NCI-H748 (cell line): Measurements from ENCODE around the gene STAM2.
"Not testable (repeated sequence)": the region's sequence is repeated elsewhere in the genome, so short reads cannot be mapped to it uniquely, and the experiment has no call there.

ENCODE experiments used
- DNase-seq: peaks from one replicate; lab custom pipeline; 2025; ENCODE audit not compliant: unreplicated experiment; lab: John Stamatoyannopoulos, UW

The STAM2 gene

GRCh38 chr2:152175368-152176112 lies at the start of gene STAM2:
Gene STAM2 (minus strand): TSS chr2:152175763. CDS start chr2:152175642, 121 bp downstream.
- DNase-seq = peak; percentile 93

DNA sequence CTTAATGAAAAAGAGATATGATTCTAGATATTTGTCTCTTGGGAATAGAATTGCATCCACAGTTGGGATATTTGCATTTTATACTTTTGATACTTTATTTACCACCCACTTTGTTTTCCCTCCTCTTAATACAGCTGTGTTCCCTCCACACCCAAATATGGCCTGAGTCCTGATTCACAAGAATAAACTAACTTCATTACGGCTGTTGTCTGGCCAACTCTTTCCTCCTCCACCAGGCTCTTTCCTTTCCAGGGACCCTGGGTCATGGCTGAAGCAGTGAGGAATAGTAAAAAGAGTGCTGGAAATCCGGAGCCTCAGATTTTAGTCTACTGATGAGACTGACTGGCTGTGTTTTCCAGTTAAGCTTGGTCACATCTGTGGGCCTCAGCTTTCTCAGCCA lies 48.4 kb upstream of the STAM2 start:
- DNase-seq = no peak

- peak; percentile 70 for DNase-seq
Observed at GRCh38 chr2:152222975-152223637, 47.5 kb upstream of the STAM2 start.

- DNase-seq = no peak
Observed at GRCh38 chr2:152221839-152222238, 46.3 kb upstream of the STAM2 start.

- DNase-seq = no peak
Observed at GRCh38 chr2:152219077-152219828, 43.7 kb upstream of the STAM2 start.

GRCh38 chr2:152201466-152201830 lies 25.9 kb upstream of the STAM2 start:
- DNase-seq = no peak

DNA sequence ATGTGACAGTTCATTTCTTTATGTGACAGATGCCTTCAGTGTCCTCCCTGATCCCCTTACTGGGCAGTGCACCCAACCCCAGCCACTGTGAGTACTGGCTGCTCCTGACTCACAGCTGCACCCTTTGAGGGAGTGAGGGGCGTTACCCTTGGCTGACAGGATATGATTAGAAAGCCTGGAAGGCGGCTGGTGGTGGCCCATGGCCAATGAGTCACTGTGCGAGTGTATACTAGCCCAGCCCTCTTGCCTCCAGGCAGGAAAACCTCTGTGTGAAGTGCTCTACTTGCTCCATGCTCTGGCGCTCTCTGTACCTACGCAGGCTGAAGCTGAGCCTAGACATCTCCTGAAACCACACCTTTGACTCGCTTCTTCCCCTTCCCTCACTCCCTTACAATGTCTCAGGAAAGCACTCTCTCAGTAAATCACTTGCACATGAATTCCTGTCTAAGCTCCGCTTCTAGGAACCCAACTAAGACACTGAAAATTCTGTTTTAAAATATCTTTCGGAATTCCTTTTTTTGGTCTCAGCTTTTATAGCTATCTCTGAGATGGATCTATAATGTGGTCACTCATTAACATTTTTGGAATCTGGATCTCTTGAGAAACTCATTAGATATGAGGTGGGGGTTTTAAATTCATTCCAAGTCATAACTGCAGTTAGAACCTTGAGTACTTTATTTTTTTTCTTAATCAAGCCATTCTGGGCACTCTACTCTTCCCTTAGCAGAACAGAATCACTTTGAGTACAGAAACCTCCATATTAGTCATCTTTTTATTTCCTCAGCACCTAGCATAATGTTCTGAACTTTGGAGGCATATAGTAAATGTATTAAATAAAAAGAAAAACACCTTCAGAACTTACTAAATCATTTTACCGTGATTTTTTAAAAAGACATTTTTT lies 25.3 kb upstream of the STAM2 start:
- DNase-seq = peak; percentile 36

DNA sequence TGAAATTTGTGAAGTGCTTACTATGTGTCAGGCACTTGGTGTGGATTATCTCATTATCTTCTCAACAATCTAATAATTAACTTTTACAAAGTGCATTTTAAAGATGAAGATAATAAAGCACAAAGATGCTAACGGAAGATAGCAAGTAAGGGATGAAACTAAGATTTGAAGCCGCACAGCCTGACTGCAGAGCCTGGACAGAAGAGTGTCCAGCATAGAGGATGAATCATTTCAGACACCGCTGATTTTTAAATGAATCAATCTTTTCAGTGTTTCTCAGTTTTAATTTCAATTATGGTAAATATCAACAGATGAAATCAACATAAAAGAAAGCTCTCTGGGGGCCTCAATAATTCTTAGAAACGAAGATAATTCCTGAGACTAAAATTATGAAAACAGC lies 24.5 kb upstream of the STAM2 start:
- DNase-seq = no peak

DNA sequence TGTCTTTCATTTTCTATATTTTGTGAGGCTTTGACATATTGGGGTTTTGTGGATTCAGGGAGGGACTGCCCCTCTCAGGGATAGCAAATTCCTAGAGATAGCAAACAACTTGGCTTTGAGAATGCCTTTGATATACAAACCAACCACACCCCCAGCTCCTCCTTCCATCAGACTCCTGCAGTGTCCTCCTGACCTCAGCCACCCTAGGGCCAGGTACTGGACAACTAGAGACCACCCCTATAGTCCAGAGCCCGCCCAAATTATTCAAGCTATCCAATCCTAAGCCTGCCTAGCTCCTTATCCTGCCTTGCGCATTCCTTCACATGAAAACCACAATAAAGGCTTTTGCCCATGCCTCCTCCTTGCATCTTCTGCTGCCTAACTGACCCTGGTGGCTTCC lies 22.9 kb upstream of the STAM2 start:
- no peak for DNase-seq

- not testable (repeated sequence) for DNase-seq
Observed at GRCh38 chr2:152197508-152198284, 22.1 kb upstream of the STAM2 start.

DNA sequence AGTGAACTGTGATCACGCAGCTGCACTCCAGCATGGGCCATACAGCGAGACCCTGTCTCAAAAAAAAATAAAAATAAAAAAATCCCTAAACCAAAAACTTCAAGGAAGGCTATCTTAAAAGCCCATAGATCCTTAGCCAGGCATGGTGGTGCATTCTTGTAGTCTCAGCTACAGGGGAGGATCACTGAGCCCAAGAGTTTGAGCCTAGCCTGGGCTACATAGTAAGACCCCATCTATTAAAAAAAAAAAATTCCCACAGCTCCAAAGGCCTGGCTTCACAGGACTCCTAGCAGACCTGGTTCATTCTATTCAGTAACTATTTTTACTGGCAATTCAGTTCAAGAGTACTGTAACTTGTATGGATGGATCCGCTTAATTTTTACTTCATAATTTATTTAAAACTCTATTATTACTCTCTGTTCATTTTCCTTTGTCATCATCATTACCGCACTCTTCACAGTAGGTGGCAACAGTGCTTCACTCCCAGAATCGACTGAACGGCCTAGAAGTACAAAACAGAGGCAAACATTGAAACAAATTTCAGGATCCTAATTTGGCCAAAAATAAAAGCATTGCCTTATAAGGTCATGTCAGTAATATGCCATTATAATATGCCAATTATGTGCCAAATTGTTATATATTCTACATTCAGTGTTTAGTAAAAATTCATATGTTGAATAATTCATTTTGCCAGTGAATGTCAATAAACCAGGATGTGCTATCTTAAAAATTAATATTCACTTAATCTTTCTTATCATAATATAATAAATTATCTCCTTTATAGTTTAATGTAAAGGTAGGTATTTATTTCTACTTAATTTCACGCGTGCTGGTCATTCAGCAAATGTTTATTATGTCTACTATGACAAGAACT lies 14.3 kb upstream of the STAM2 start:
- DNase-seq = peak; percentile 50

- DNase-seq = not testable (repeated sequence)
Observed at GRCh38 chr2:152186808-152187207, 11.2 kb upstream of the STAM2 start.

DNA sequence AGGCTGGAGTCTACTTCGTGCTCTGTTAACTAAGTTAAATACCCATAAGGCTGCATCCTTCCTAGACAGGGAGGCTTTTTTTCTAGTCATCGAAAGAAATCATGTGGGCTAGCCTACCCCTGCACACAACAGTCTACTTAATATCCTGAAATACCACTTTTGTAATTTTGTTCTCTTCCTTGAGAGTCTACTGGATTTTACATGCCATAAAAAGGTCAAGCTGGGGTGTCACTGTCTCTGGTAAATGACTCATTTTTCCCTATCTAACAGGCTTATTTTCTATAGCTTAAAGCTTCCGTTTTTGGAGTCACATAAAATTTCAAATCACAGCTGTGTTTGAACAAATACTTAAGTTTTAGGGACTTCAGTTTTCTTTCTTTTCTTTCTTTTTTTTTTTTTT lies 10.7 kb upstream of the STAM2 start:
- no peak for DNase-seq

DNA sequence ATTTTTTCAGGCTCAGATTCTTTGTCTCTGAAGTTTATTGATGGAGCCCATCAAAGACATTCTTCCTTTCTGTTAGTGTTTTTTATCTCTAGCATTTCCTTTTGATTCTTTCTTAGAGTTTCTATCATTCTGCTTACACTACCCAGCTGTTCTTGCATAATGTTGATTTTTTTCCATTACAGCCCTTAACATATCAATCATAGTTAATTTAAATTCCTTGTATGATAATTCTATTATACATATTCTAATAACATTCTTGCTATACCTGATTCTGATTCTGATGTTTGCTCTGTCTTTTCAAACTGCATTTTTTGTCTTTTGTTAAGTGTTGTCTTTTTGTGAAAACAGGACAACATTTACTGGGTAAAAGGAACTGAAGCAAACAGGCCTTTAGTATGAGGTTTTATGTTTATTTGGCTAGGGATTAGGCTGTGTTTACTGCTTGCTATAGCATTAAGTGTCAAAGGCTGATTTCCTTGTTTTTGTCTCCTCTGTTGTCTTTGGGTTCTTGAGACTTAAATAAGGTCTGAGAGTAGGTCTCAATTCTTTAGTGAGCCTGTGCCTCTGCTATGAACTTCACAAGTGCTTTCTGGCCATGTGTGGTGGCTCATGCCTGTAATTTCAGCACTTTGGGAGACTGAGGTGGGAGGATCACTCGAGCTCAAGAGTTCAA lies 8.0 kb upstream of the STAM2 start:
- no peak for DNase-seq

GRCh38 chr2:152177667-152178066 lies 2.1 kb upstream of the STAM2 start:
- not testable (repeated sequence) for DNase-seq

- DNase-seq = peak; percentile 54
Observed at GRCh38 chr2:152176113-152176714, 651 bp upstream of the STAM2 start.

DNA sequence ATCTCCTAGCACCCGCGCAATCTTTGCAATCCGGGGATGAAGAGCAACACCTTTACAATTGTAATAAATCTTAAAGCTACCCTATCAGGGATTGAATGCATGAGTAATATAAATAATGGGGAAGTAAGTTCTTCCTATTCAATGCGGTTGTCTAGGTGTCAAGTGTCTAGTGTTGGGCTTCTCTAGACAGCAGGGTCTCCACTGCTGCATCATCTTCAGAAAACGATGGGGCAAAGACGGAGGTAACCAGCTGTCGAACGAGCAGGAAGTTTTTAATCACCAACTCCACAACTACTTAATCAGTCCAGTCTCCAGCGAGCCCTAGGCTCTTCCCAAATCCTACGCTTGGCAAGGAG lies 573 bp downstream of the STAM2 start:
- no peak for DNase-seq

GRCh38 chr2:152174574-152174973 lies 989 bp downstream of the STAM2 start:
- DNase-seq = no peak
